K562 (cell line): Measurements from ENCODE around the gene MOSPD3. TPM values are rescaled to one million over a fixed set of nuclear protein-coding genes. Genes with fewer than 3 reads are reported as not detected.
A peak's percentile ranks its signal among the peaks of the same experiment; 100 is the strongest.

Source experiments
- ATAC-seq: fragments of 200-7000 bp; cut with Tn5 transposase; 3 replicates; pipeline ENCODE4 v1.9.1; 2020; ENCODE audit warnings: moderate library complexity
- Bru-seq: library from RNA; stranded (reverse); fragments of 400-500 nt; gene quantifications from one replicate; lab custom pipeline; 2021; lab: Mats Ljungman, UMichigan
- BruChase-seq, 2 experiments: library from RNA; stranded (reverse); fragments of 400-500 nt; gene quantifications; one replicate each; lab custom pipeline; 2021; lab: Mats Ljungman, UMichigan
- BruUV-seq: library from RNA; stranded (reverse); fragments of 400-500 nt; replicated peaks from 2 replicates; lab custom pipeline; 2021; lab: Mats Ljungman, UMichigan
- CTCF ChIA-PET: fragments of 300-600 bp; formaldehyde crosslinking; extraction: SDS; loops from one replicate; lab custom pipeline; 2021; ENCODE audit warnings: low intra/inter-chr PET ratio; lab: Yijun Ruan, JAX
- POLR2A ChIA-PET: fragments of 300-600, 350-650 bp; sonication (Branson Sonifier 250); formaldehyde crosslinking; extraction: SDS; loops from one replicate; lab custom pipeline; 2021; ENCODE audit warnings: antibody characterized with exemption, inconsistent platforms; lab: Yijun Ruan, JAX
- DNase-seq, 4 experiments: peaks; one replicate each; pipeline versions ENCODE4 v3.0.0 to v3.0.0-alpha.2; 2011 to 2018; ENCODE audit warnings: low spot score in 3 of 4, mixed read lengths in 3 of 4; ENCODE audit errors: extremely low read depth in 1 of 4
- FAIRE-seq: peaks from 2 replicates; lab custom pipeline; 2011; peaks lifted over from hg19 to GRCh38; lab: Jason Lieb, UNC
- H2AFZ ChIP-seq: 2 replicates; pipeline ENCODE4 v1.6.0; 2011; ENCODE audit warnings: low read depth, low read length, control low read depth, inconsistent platforms
- H3K27ac ChIP-seq: fragments of 200-600 bp; 3 replicates; pipeline ENCODE4 v1.8.0; 2011; ENCODE audit warnings: low read depth, mild to moderate bottlenecking, control low read depth, inconsistent platforms, low read length, moderate library complexity, mixed read lengths; ENCODE audit errors: extremely low read depth
- H3K27me3 ChIP-seq, 2 experiments: fragments of 300-600 bp in 1 of 2; 2 replicates in 1 of 2; 3 replicates in 1 of 2; pipeline versions ENCODE4 v1.6.0 to v1.8.0; 2011; ENCODE audit warnings: inconsistent platforms in 2 of 2, low read length in 2 of 2, mild to moderate bottlenecking in 1 of 2, mixed read lengths in 1 of 2, moderate library complexity in 1 of 2; ENCODE audit not compliant: control insufficient read depth in 2 of 2, insufficient read depth in 2 of 2
- H3K36me3 ChIP-seq: fragments of 300-600 bp; 3 replicates; pipeline ENCODE4 v1.8.0; 2011; ENCODE audit warnings: mild to moderate bottlenecking, low read length, inconsistent platforms; ENCODE audit not compliant: control insufficient read depth, insufficient read depth
- H3K4me1 ChIP-seq, 2 experiments: fragments of 200-600 bp in 1 of 2; replicated peaks in 1 of 2; 2 replicates in 1 of 2; 3 replicates in 1 of 2; pipeline versions ENCODE4 v1.5.1 to v1.8.0; 2011; ENCODE audit warnings: inconsistent platforms in 2 of 2, low read length in 2 of 2, mild to moderate bottlenecking in 1 of 2, mixed read lengths in 1 of 2, moderate library complexity in 1 of 2; ENCODE audit not compliant: control insufficient read depth in 2 of 2, insufficient read depth in 2 of 2
- H3K4me2 ChIP-seq: 2 replicates; pipeline ENCODE4 v1.6.1; 2011; ENCODE audit warnings: low read length, control low read depth, inconsistent platforms, mixed read lengths; ENCODE audit not compliant: insufficient read depth
- H3K4me3 ChIP-seq: fragments of 200-600 bp; sonication (generic), shearing (Covaris generic); 2 replicates; pipeline ENCODE4 v1.5.1; 2016; ENCODE audit warnings: control low read depth, inconsistent platforms
- H3K79me2 ChIP-seq: fragments of 200-600 bp; 3 replicates; pipeline ENCODE4 v1.8.0; 2011; ENCODE audit warnings: low read length, inconsistent platforms; ENCODE audit not compliant: control insufficient read depth, insufficient read depth
- H3K9ac ChIP-seq, 2 experiments: 2 replicates each; pipeline versions ENCODE4 v1.6.0 to v1.6.1; 2011; ENCODE audit warnings: low read depth in 2 of 2, low read length in 2 of 2, control low read depth in 1 of 2, inconsistent platforms in 1 of 2, mild to moderate bottlenecking in 1 of 2, mixed read lengths in 1 of 2; ENCODE audit not compliant: insufficient read depth in 1 of 2
- H3K9me1 ChIP-seq: one replicate; pipeline ENCODE4 v1.6.0; 2011; ENCODE audit warnings: inconsistent platforms, mild to moderate bottlenecking, low read length, moderate library complexity; ENCODE audit not compliant: control insufficient read depth, insufficient read depth
- H3K9me3 ChIP-seq: replicated peaks from 2 replicates; pipeline ENCODE4 v1.5.1; 2011; ENCODE audit warnings: low read depth, low read length, inconsistent platforms; ENCODE audit not compliant: control insufficient read depth, insufficient read depth
- H4K20me1 ChIP-seq: replicated peaks from 2 replicates; pipeline ENCODE4 v1.6.1; 2011; ENCODE audit warnings: low read length, inconsistent platforms, mixed read lengths; ENCODE audit not compliant: control insufficient read depth, insufficient read depth
- HEY1 ChIP-seq: fragments of 250-450 bp; sonication (Bioruptor Pico); IDR thresholded peaks from 2 replicates; pipeline ENCODE4 v1.5.0; 2020; ENCODE audit warnings: mild to moderate bottlenecking, moderate library complexity, borderline replicate concordance
- ZFX ChIP-seq: sonication (generic); formaldehyde crosslinking; IDR thresholded peaks from 2 replicates; pipeline ENCODE4 v1.8.0; 2022; ENCODE audit warnings: mild to moderate bottlenecking, missing genetic modification reagents, moderate library complexity
- WGBS: fragments of 100-300 bp; shearing (Covaris generic); methylation state at CpG from one replicate; pipeline ENCODE4 v1.1.6; 2016; ENCODE audit warnings: low coverage, mixed read lengths; ENCODE audit not compliant: insufficient coverage; ENCODE audit errors: missing lambda C conversion rate; 5-methylcytosine and 5-hydroxymethylcytosine counted together
- in situ Hi-C: fragments of 300-500 bp; cut with MboI; formaldehyde crosslinking; loops from 4 replicates; pipeline ENCODE4 v1.15.0; 2018; ENCODE audit warnings: inconsistent platforms, mixed read lengths
- intact Hi-C: fragments of 100-400 bp; cut with micrococcal nuclease; formaldehyde crosslinking; loops from 2 replicates; pipeline ENCODE4 v1.14.2; 2022
- long read RNA-seq, 3 experiments: library from polyadenylated mRNA in 2 of 3; library from RNA in 1 of 3; unstranded in 2 of 3; stranded (forward) in 1 of 3; transcript quantifications; one replicate each; pipeline ENCODE4 v2.0.0, GENCODE V29; 2019 to 2022
- polyA minus RNA-seq, 3 experiments: library from RNA; depleted of rRNA, polyadenylated mRNA; stranded (reverse); fragments of >200 nt; gene quantifications; 2 replicates each; pipeline ENCODE4 v1.2.3, GENCODE V29; 2011
- polyA plus RNA-seq, 8 experiments: library from polyadenylated mRNA; depleted of rRNA in 4 of 8; stranded (reverse) in 5 of 8; unstranded in 3 of 8; fragments of >200 nt; fragmentation: Nextera tagmentation in 2 of 8; fragmentation: Illumina TruSeq in 1 of 8; extraction: Ambion mirVana in 2 of 8; extraction: Trizol in 1 of 8; gene quantifications; 2 replicates each; pipeline versions ENCODE4 v1.2.1 to v1.2.3, GENCODE V29; 2011 to 2014; ENCODE audit warnings: inconsistent platforms in 1 of 8, missing spikeins in 1 of 8
- total RNA-seq, 7 experiments: library from RNA; depleted of rRNA in 6 of 7; stranded (reverse); fragments of >200 nt in 6 of 7; fragmentation: Illumina TruSeq in 2 of 7; extraction: Trizol in 2 of 7; gene quantifications; 2 replicates each; pipeline versions ENCODE4 v1.2.1 to v1.2.3, GENCODE V29; 2011 to 2021; ENCODE audit warnings: low replicate concordance in 1 of 7
- TF ChIP-seq, protein P1 (sequence below): fragments of 450-650 bp; formaldehyde crosslinking; IDR thresholded peaks from 2 replicates; pipeline ENCODE4 v1.4.0; 2020; ENCODE audit warnings: mild to moderate bottlenecking, moderate library complexity

Gene MOSPD3, protein sequence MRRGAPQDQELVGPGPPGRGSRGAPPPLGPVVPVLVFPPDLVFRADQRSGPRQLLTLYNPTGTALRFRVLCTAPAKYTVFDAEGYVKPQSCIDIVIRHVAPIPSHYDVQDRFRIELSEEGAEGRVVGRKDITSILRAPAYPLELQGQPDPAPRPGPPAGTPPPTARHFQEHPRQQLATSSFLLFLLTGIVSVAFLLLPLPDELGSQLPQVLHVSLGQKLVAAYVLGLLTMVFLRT
- 7.4 and 17.6 TPM in 2 replicates for total RNA-seq (2011; cell fraction: chromatin; rRNA removed; ENCODE audit: low replicate concordance)
- 17.5 and 20.3 TPM in 2 replicates for total RNA-seq (2011; cell fraction: nucleolus; rRNA removed)
- total RNA-seq (2011; cell fraction: nucleoplasm; rRNA removed): 13.9 and 15.0 TPM in 2 replicates
- 7.3 and 18.3 TPM in 2 replicates for total RNA-seq (2014; rRNA removed)
- 3.4 and 4.3 TPM in 2 replicates for total RNA-seq (2014; rRNA removed; fragmentation: Illumina TruSeq; extraction: Trizol)
- total RNA-seq (2015; rRNA removed; fragmentation: Illumina TruSeq; extraction: Trizol): 5.8 and 6.9 TPM in 2 replicates
- 29.0 and 32.1 TPM in 2 replicates for total RNA-seq (2021)
- 9.1 and 18.6 TPM in 2 replicates for polyA plus RNA-seq (2011; rRNA removed)
- 8.8 and 23.5 TPM in 2 replicates for polyA plus RNA-seq (2011; cell fraction: cytosol; rRNA removed)
- polyA plus RNA-seq (2011; cell fraction: nucleus; rRNA removed): 23.6 and 37.0 TPM in 2 replicates
- polyA plus RNA-seq (2012): 26.6 and 27.6 TPM in 2 replicates
- polyA plus RNA-seq (2014; fragmentation: Illumina TruSeq; extraction: Trizol): 15.3 and 27.4 TPM in 2 replicates
- 1 to 10 TPM; 1.4 to 2.6 TPM for polyA plus RNA-seq (2014; fragmentation: Nextera tagmentation; extraction: Ambion mirVana)
- 14.1 and 15.0 TPM in 2 replicates for polyA plus RNA-seq (2014; rRNA removed)
- 2.5 and 3.4 TPM in 2 replicates for polyA minus RNA-seq (2011; rRNA and poly(A)+ RNA removed)
- polyA minus RNA-seq (2011; cell fraction: cytosol; rRNA and poly(A)+ RNA removed): 5.8 and 6.3 TPM in 2 replicates
- polyA minus RNA-seq (2011; cell fraction: nucleus; rRNA and poly(A)+ RNA removed): 8.1 and 8.6 TPM in 2 replicates
- percentile 70 among the genes with signal in this experiment for Bru-seq, nascent RNA
- percentile 61 among the genes with signal in this experiment for BruChase-seq, experiment 1, labeled RNA remaining after a 2-hour chase
- BruChase-seq, experiment 2, labeled RNA remaining after a 6-hour chase: percentile 59 among the genes with signal in this experiment
- long read RNA-seq, experiment 1, transcript MOSPD3-203 (5 exons, 1,191 nt): major isoform, 64 of 82 reads
- long read RNA-seq, experiment 1, partial matches to known transcripts: 4 of 82 reads
- long read RNA-seq, experiment 1, other reads (novel, unspliced or antisense): 9 of 82 reads
- long read RNA-seq, experiment 2, transcript MOSPD3-201 (6 exons, 1,053 nt): minor isoform, 7 of 52 reads
- long read RNA-seq, experiment 2, transcript MOSPD3-203 (5 exons, 1,191 nt): major isoform, 28 of 52 reads
- long read RNA-seq, experiment 2, partial matches to known transcripts: 4 of 52 reads
- long read RNA-seq, experiment 2, other reads (novel, unspliced or antisense): 10 of 52 reads
- long read RNA-seq, experiment 3, transcript MOSPD3-201 (6 exons, 1,053 nt): minor isoform, 6 of 28 reads
- long read RNA-seq, experiment 3, transcript MOSPD3-203 (5 exons, 1,191 nt): major isoform, 19 of 28 reads
- long read RNA-seq, experiment 3, partial matches to known transcripts: 1 of 28 reads
- long read RNA-seq, experiment 3, other reads (novel, unspliced or antisense): 2 of 28 reads

DNA sequence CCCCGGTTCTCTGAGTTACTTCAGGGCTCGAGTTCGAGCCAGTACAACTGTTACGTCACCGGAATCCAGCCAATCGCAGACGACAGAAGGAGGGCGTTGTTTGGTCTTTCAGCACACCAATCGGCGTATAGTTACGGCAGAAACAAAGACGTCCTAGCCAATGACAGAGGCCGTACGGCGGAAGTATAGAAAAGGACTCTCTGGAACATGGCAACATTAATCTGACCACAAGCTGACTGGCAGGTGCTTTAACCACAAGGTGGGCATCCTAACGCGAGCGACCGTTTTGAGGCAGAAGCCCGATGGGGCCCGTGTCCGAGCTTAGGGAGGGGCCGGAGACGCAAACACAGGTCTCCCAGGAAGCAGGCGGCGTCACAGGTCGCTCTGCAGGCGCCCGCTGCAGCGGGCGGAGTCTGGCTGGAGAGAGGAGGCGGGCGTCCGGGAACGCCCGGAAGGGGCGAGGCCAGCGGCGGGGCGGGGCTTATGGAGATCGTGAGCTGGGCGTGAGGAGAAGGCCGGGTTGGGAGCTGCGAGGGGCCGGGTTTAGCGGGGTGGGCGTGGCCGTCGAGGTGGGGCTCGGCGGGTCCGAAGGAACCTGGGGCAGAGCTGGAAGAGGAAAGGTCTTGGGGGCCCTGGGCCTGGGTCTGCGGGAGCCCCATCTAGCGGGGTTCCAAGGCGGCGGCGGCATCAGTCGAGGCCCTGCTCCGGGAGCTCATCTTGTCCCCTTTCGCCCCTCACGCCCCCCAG is at the start of gene MOSPD3:
TSS of gene MOSPD3 (plus strand) at position 558 of the 747 bp plus-strand sequence. CDS start 252 bp downstream, outside the sequence.
- peaks cover 3% of the 10 kb centered on the region; the same call in 1 of the 3 replicates for H3K36me3 ChIP-seq
- intact Hi-C loops (loop anchor here (1.0 to 2.0 kb wide), 2 partner anchors 61 to 79 kb away; partner anchors contain the start of gene GNB2), in situ Hi-C loops (no loop called here)
- H3K4me2 ChIP-seq: peak within 1 kb of the TSS; percentile 81
- H3K4me1 ChIP-seq: peaks cover 19 to 28% of the 10 kb centered on the region in 2 experiments; a peak in 4 of 5 replicates
- POLR2A ChIA-PET: interaction anchor here (0.6 to 5.9 kb wide), 17 partner anchors 10 to 183 kb away, joined by 3 to 54 read pairs (median 5); partner anchors contain the start of genes AGFG2, FBXO24, LRCH4 and PCOLCE
- H3K9me1 ChIP-seq: no peaks in the 10 kb centered on the region
- peak within 1 kb of the TSS; percentile 85 for H2AFZ ChIP-seq
- peaks cover 6% of the 10 kb centered on the region; the same call in 2 of the 3 replicates for H3K79me2 ChIP-seq
- peak; percentile 98 for ATAC-seq
- peak within 1 kb of the TSS; percentile 78 for H3K27ac ChIP-seq
- no TSS peak for BruUV-seq
- DNase-seq: peak; percentile 99 to 100 (median 100)
- no peaks in the 10 kb centered on the region for H4K20me1 ChIP-seq
- peak within 1 kb of the TSS; percentile 52 for H3K4me3 ChIP-seq
- H3K9ac ChIP-seq: peak within 1 kb of the TSS; percentile 70 to 95
- FAIRE-seq: peak; percentile 100
- CTCF ChIA-PET: no interaction called here
- H3K9me3 ChIP-seq: no peaks in the 10 kb centered on the region
- H3K27me3 ChIP-seq: no peaks in the 10 kb centered on the region
- under 1% methylated on average over 61 of the region's 61 CpGs for WGBS
- peak; percentile 60 for TF ChIP-seq ZFX (CRISPR knock-in tag)
- TF ChIP-seq, protein P1, sequence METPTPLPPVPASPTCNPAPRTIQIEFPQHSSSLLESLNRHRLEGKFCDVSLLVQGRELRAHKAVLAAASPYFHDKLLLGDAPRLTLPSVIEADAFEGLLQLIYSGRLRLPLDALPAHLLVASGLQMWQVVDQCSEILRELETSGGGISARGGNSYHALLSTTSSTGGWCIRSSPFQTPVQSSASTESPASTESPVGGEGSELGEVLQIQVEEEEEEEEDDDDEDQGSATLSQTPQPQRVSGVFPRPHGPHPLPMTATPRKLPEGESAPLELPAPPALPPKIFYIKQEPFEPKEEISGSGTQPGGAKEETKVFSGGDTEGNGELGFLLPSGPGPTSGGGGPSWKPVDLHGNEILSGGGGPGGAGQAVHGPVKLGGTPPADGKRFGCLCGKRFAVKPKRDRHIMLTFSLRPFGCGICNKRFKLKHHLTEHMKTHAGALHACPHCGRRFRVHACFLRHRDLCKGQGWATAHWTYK (CRISPR knock-in tag): peak; percentile 47; the same call in 1 of the 2 replicates
- TF ChIP-seq HEY1 (CRISPR knock-in tag): no peak
